Gastroesophageal sphincter (tissue), 4 donors: ENCODE results near the gene TSPAN9. TPM values are rescaled to one million over a fixed set of nuclear protein-coding genes. Genes with fewer than 3 reads are reported as not detected.

Experiments used
- ATAC-seq: fragments of 150-250 bp; one replicate; pipeline ENCODE4 v1.9.1; 2016; ENCODE audit warnings: mild to moderate bottlenecking, moderate library complexity
- H3K27ac ChIP-seq, 4 donors: fragments of 200-600 bp; sonication (generic) in 3 of 4; 1 replicate in 3 of 4; 2 replicates in 1 of 4; pipeline ENCODE4 v1.5.1; 2016 to 2019
- H3K27me3 ChIP-seq: fragments of 200-600 bp; sonication (generic); one replicate; pipeline ENCODE4 v1.5.1; 2019
- H3K36me3 ChIP-seq, 2 donors: fragments of 200-600 bp; sonication (generic); one replicate each; pipeline ENCODE4 v1.5.1; 2019; ENCODE audit warnings: control low read depth in 1 of 2
- H3K4me1 ChIP-seq, 3 donors: fragments of 200-600 bp; sonication (generic); 1 replicate in 2 of 3; 2 replicates in 1 of 3; pipeline ENCODE4 v1.5.1; 2016 to 2019; ENCODE audit warnings: control low read depth in 2 of 3
- H3K4me3 ChIP-seq, 2 donors: fragments of 200-600 bp; sonication (generic); one replicate each; pipeline ENCODE4 v1.5.1; 2019; ENCODE audit warnings: mild to moderate bottlenecking in 1 of 2, moderate library complexity in 1 of 2
- H3K9me3 ChIP-seq, 3 donors: fragments of 200-600 bp; sonication (generic); one replicate each; pipeline ENCODE4 v1.5.1; 2017 to 2019; ENCODE audit warnings: control low read depth in 2 of 3
- EP300 ChIP-seq: sonication (generic); formaldehyde crosslinking; IDR thresholded peaks from one replicate; pipeline ENCODE4 v1.6.1; 2017; ENCODE audit warnings: antibody characterized with exemption, mild to moderate bottlenecking
- POLR2A ChIP-seq, 2 donors: fragments of 450-650 bp; IDR thresholded peaks; one replicate each; pipeline ENCODE4 v1.6.1; 2017; ENCODE audit warnings: antibody characterized with exemption in 2 of 2, mild to moderate bottlenecking in 2 of 2, moderate library complexity in 1 of 2
- POLR2AphosphoS5 ChIP-seq: sonication (generic); formaldehyde crosslinking; IDR thresholded peaks from one replicate; pipeline ENCODE4 v1.6.1; 2017; ENCODE audit warnings: antibody characterized with exemption
- WGBS, 2 donors: methylation state at CpG; one replicate each; pipeline ENCODE4 v1.1.5; 2018; ENCODE audit warnings: low coverage in 1 of 2; 5-methylcytosine and 5-hydroxymethylcytosine counted together
- total RNA-seq, 4 donors: library from RNA; depleted of rRNA; stranded (reverse); fragments of >200 nt; gene quantifications; one replicate each; pipeline ENCODE4 v1.1.0, GENCODE V29; 2016
- TF ChIP-seq, protein P1 (sequence below), 4 experiments: fragments of 200-600 bp in 2 of 4; fragments of 450-650 bp in 2 of 4; sonication (generic) in 1 of 4; IDR thresholded peaks; one replicate each; pipeline ENCODE4 v1.5.1; 2017 to 2019; ENCODE audit warnings: antibody characterized with exemption in 4 of 4, mild to moderate bottlenecking in 2 of 4, moderate library complexity in 2 of 4

Gene TSPAN9
- total RNA-seq, 4 donors from 2014 or later: 19.5 to 30.2 (median 26.0) TPM

DNA sequence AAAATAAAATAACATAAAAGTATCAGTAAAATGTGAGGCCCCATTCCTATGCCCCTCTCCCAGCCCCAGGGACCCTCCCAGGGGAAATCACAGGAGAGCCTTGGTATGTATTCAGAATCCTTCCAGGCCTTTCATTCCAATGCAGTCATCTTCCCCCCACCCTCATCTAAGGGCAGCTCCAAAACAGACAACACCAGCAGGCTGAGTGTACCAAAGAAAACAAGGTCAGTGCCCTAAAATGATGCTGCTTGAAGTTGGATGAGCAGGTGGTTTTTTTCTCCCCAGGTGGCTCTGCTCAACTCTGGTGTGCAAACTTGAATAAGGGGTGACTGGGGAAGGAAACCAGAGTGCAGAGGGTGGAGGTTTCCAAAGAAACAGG is 56.2 kb downstream of the TSPAN9 start:
- Histone ChIP-seq H3K4me3 (no peak overlapping the region), H3K36me3 (no peaks in the 10 kb centered on the region), H3K27me3 (no peaks in the 10 kb centered on the region), H3K9me3 (no peaks in the 10 kb centered on the region), H3K4me1 (peaks cover 0 to 70% (median 25%) of the 10 kb centered on the region in 3 donors), H3K27ac (peak overlapping the region in 2 of 4 donors; percentile 32 to 49)
- ATAC-seq: no peak
- TF ChIP-seq, protein P1, sequence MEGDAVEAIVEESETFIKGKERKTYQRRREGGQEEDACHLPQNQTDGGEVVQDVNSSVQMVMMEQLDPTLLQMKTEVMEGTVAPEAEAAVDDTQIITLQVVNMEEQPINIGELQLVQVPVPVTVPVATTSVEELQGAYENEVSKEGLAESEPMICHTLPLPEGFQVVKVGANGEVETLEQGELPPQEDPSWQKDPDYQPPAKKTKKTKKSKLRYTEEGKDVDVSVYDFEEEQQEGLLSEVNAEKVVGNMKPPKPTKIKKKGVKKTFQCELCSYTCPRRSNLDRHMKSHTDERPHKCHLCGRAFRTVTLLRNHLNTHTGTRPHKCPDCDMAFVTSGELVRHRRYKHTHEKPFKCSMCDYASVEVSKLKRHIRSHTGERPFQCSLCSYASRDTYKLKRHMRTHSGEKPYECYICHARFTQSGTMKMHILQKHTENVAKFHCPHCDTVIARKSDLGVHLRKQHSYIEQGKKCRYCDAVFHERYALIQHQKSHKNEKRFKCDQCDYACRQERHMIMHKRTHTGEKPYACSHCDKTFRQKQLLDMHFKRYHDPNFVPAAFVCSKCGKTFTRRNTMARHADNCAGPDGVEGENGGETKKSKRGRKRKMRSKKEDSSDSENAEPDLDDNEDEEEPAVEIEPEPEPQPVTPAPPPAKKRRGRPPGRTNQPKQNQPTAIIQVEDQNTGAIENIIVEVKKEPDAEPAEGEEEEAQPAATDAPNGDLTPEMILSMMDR (IDR thresholded peaks at IDR 0.05): no peak
- no peak for TF ChIP-seq POLR2AphosphoS5
- TF ChIP-seq POLR2A (IDR thresholded peaks at IDR 0.05): no peak
- TF ChIP-seq EP300: no peak

DNA sequence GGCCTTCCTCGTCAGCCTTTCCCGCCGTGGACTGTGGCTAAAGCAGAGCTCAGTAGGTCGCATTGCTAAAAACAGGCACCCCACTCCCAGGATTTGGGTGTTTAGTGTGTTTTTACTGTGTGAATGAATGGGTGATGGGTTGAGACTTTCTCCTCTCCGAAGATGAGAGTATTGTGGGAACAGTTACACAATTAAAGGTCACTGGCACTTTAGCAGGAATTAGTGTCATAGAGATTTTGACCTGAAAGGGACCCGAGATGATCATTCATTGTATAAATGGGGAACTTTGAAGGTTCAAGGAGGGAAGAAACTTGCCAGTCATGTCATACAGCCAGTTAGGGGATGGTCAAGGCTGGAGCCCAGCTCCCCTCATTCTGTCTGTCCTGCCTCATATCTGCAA is 56.9 kb downstream of the TSPAN9 start:
- no peak for ATAC-seq
- no peaks in the 10 kb centered on the region for H3K36me3 ChIP-seq
- H3K4me1 ChIP-seq: peaks cover 0 to 76% (median 25%) of the 10 kb centered on the region in 3 donors
- no peaks in the 10 kb centered on the region for H3K9me3 ChIP-seq
- TF ChIP-seq POLR2A (IDR thresholded peaks at IDR 0.05) (no peak), POLR2AphosphoS5 (no peak), EP300 (no peak)
- TF ChIP-seq, protein P1 (IDR thresholded peaks at IDR 0.05): no peak
- H3K27me3 ChIP-seq: no peaks in the 10 kb centered on the region
- no peak overlapping the region for H3K4me3 ChIP-seq
- 62% methylated on average over 3 of the region's 6 CpGs; no CpG with 5 or more reads in 1 of the 2 donors for WGBS, 2 donors
- peak overlapping the region in 1 of 4 donors; percentile 32 for H3K27ac ChIP-seq

DNA sequence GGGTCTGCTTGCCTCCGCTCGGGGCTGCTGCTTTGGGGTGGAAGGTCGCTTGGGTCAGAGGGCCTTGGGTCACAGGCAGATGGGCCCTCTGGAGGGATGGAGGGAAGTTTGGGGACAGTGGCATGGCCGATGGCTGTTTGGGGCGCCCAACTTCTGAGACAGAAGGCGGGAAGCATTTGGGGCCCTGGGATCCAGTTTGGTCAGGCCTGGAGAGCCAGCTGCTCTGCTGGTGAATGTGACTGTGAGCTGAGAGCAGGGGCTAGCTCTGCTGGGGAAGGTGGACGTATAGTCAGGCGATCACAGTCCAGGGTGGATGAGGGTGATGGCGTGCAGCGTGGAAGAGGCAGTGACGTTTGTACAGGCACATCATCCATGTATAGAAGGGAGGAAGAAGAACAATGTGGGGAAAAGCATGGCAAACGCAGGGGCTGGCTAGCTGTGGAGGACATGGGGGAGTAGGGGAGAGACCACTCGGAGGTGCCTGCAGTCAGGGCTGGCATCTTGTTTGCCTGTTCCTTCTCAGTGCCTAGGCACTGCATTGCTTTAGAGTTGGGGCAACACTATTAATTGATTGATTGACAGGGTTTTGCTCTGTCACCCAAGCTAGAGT is 57.5 kb downstream of the TSPAN9 start:
- WGBS, 2 donors: 87 to 90% methylated on average over 7 of the region's 13 CpGs
- no peaks in the 10 kb centered on the region for H3K9me3 ChIP-seq
- ATAC-seq: no peak
- H3K4me3 ChIP-seq: no peak overlapping the region
- no peaks in the 10 kb centered on the region for H3K27me3 ChIP-seq
- no peak overlapping the region for H3K27ac ChIP-seq
- TF ChIP-seq POLR2AphosphoS5 (no peak), EP300 (no peak), POLR2A (IDR thresholded peaks at IDR 0.05) (no peak)
- TF ChIP-seq, protein P1 (IDR thresholded peaks at IDR 0.05): no peak
- no peaks in the 10 kb centered on the region for H3K36me3 ChIP-seq
- peaks cover 0 to 76% (median 25%) of the 10 kb centered on the region in 3 donors for H3K4me1 ChIP-seq

DNA sequence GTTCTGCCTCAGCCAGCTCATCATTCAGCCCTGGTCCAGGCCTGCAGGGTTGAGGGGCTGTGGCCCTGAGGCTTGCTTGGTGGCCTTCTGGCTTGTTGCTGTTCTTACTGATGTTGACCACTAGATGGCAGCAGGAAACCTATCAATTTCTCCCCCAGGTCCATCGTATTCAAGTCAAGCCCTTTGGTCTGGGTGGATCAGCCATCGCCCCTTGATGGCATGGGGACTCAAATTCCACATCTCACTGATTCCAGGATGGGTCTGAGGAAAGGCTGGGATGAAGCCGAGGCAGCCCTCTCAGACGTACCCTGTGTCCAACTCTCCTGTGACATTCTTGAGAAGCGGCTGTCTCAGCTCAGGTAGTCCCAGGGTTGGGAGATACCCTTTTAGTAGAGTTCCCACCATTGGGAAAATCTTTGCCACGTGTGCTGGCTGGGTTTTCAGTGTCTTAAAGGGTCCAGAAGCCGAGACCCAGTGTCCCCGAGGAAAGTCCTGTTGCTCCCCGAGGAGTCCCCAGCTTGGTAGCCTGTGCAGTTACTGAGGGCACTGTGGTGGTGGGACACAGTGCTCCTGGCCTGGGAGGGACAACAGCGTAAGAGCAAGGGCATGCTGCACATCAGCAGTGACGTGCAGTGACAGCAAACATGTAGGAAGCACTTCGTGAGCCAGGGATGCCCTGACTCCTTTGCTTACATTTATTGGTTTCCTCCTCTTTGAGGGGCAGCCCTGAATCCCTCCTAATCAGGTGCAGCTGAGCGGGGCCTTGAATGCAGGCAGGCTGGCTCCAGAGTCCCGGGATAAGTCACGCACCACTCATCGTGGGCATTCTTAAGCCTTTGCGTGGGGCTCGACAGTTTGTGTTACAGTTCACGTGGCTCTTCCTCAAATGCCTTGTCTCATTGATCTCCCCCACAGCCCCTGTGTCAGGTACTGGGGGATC is 58.6 kb downstream of the TSPAN9 start:
- TF ChIP-seq EP300: no peak
- no peak for TF ChIP-seq POLR2AphosphoS5
- TF ChIP-seq, protein P1 (IDR thresholded peaks at IDR 0.05): peak in 3 of 4 experiments; percentile 79 to 87 (median 85)
- no peak for TF ChIP-seq POLR2A (IDR thresholded peaks at IDR 0.05)
- Histone ChIP-seq H3K4me3 (no peak overlapping the region), H3K27ac (no peak overlapping the region), H3K4me1 (peaks cover 0 to 64% (median 25%) of the 10 kb centered on the region in 3 donors), H3K9me3 (no peaks in the 10 kb centered on the region), H3K36me3 (no peaks in the 10 kb centered on the region), H3K27me3 (no peaks in the 10 kb centered on the region)
- peak; percentile 36 for ATAC-seq
- 88% methylated on average over 9 of the region's 19 CpGs; no CpG with 5 or more reads in 1 of the 2 donors for WGBS, 2 donors
